RWPE2 (cell line): Measurements from ENCODE around the gene EXPH5.

Experiments used
- ATAC-seq: fragments of 200-7000 bp; cut with Tn5 transposase; 3 replicates; pipeline ENCODE4 v1.9.1; 2021; ENCODE audit warnings: low read depth
- DNase-seq: peaks from one replicate; pipeline ENCODE4 v3.0.0-alpha.2; 2020; ENCODE audit warnings: low spot score
- H3K27ac ChIP-seq: fragments of 450-650 bp; 2 replicates; pipeline ENCODE4 v1.5.1; 2017; ENCODE audit warnings: mild to moderate bottlenecking; ENCODE audit not compliant: poor library complexity, severe bottlenecking
- H3K27me3 ChIP-seq: fragments of 250-450 bp; sonication (Bioruptor Pico); 2 replicates; pipeline ENCODE4 v1.5.1; 2021; ENCODE audit warnings: mild to moderate bottlenecking, moderate library complexity; ENCODE audit not compliant: insufficient read depth, poor library complexity, severe bottlenecking
- H3K36me3 ChIP-seq: fragments of 250-450 bp; sonication (Bioruptor Pico); 2 replicates; pipeline ENCODE4 v1.5.1; 2020; ENCODE audit warnings: low read depth, mild to moderate bottlenecking, moderate library complexity
- H3K4me1 ChIP-seq: fragments of 250-450 bp; sonication (Bioruptor Pico); 2 replicates; pipeline ENCODE4 v1.5.1; 2021; ENCODE audit warnings: mild to moderate bottlenecking, moderate library complexity; ENCODE audit not compliant: insufficient read depth, poor library complexity, severe bottlenecking
- H3K4me3 ChIP-seq: fragments of 250-450 bp; sonication (Bioruptor Pico); 2 replicates; pipeline ENCODE4 v1.5.1; 2021; ENCODE audit warnings: mild to moderate bottlenecking, moderate library complexity; ENCODE audit not compliant: severe bottlenecking
- H3K9me3 ChIP-seq: fragments of 250-450 bp; sonication (Bioruptor Pico); 2 replicates; pipeline ENCODE4 v1.5.1; 2021; ENCODE audit warnings: mild to moderate bottlenecking, moderate library complexity; ENCODE audit not compliant: severe bottlenecking
- TF ChIP-seq, protein P1 (sequence below): fragments of 450-650 bp; IDR thresholded peaks from one replicate; pipeline ENCODE4 v1.5.1; 2017; ENCODE audit warnings: mild to moderate bottlenecking, moderate library complexity; ENCODE audit not compliant: poor library complexity, severe bottlenecking

Gene EXPH5

DNA sequence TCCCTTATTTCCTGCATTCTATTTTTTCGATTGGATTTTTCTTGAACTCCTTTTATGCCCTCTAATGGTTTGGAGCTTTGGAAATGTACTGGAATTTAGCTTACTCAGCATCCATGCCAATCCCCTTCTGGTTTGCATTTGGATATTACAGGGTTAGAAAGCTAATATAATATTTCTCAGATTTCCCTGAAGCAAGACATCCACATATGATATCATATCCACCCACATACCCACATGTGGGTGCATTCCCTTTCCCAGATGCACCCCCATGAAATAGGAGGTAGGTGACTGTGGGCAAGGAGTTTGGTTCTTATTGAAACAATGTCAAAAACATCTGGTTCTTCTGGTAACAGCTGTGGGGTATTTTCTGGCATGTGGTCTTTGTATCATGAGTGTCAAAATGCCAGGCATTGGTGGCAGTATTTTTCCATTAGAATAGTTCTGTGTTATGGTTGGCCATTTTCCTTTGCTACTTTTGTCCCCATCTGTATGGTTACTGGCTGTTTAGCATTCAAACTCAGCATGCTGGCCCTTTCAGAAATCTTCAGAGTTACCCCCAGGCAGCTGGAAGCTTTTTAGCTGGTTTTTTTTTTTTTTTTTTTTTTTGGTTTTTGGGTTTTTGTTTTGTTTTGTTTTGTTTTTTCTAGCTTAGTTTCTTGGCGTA lies 38.6 kb upstream of the EXPH5 start:
- H3K9me3 ChIP-seq, result no peaks in the 10 kb centered on the region
- no peaks in the 10 kb centered on the region for H3K4me1 ChIP-seq
- H3K4me3 ChIP-seq, result no peak overlapping the region
- no peak overlapping the region for H3K27ac ChIP-seq
- TF ChIP-seq, protein P1, sequence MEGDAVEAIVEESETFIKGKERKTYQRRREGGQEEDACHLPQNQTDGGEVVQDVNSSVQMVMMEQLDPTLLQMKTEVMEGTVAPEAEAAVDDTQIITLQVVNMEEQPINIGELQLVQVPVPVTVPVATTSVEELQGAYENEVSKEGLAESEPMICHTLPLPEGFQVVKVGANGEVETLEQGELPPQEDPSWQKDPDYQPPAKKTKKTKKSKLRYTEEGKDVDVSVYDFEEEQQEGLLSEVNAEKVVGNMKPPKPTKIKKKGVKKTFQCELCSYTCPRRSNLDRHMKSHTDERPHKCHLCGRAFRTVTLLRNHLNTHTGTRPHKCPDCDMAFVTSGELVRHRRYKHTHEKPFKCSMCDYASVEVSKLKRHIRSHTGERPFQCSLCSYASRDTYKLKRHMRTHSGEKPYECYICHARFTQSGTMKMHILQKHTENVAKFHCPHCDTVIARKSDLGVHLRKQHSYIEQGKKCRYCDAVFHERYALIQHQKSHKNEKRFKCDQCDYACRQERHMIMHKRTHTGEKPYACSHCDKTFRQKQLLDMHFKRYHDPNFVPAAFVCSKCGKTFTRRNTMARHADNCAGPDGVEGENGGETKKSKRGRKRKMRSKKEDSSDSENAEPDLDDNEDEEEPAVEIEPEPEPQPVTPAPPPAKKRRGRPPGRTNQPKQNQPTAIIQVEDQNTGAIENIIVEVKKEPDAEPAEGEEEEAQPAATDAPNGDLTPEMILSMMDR, result no peak
- no peaks in the 10 kb centered on the region for H3K36me3 ChIP-seq
- no peaks in the 10 kb centered on the region for H3K27me3 ChIP-seq
- ATAC-seq, result no peak
- no peak for DNase-seq

DNA sequence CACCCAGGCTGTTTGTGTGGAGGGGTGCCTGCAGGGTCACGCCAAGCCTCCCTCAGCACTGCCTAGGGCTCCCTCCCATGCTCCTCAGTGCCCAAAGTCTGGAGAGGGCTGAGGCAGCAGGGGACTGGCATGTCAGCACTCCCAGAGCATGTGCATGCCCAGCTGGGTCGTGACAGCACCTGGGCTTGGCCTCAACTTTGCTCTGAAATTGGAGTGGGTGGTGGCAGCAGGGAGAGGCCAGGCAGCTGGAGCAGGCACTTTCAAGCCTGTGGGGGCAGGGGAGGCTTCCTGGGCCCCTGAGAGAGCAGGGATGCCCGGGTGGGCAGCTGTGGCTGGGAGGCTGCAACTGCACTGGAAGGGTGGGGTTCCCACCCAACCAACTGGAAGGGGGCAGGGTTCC lies 35.7 kb upstream of the EXPH5 start:
- Histone ChIP-seq H3K27ac (no peak overlapping the region), H3K27me3 (no peaks in the 10 kb centered on the region), H3K4me3 (no peak overlapping the region), H3K9me3 (no peaks in the 10 kb centered on the region), H3K36me3 (no peaks in the 10 kb centered on the region), H3K4me1 (no peaks in the 10 kb centered on the region)
- ATAC-seq (no peak), DNase-seq (no peak)
- TF ChIP-seq, protein P1, result no peak

DNA sequence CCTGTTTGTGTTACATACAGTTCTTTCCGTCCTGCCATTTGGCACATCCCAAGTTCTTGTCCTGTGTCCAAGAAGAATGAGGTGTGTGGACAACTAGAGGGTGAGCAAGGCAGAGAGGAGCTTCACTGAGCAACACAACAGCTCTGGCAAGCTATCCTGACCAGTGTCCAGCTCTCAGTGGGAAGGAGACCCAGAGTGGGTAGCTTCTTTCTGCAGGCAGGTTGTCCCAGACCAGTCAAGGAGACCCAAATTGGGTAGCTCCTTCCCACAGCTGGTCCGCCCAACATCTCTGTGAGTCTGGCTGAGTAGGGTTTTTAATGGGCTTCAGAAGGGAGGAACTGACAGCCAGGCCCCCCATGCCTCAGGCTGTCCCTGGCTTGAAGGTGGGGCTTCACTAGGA lies 35.2 kb upstream of the EXPH5 start:
- no peak overlapping the region for H3K27ac ChIP-seq
- TF ChIP-seq, protein P1, result no peak
- no peaks in the 10 kb centered on the region for H3K27me3 ChIP-seq
- no peak for ATAC-seq
- H3K36me3 ChIP-seq, result no peaks in the 10 kb centered on the region
- H3K4me3 ChIP-seq, result no peak overlapping the region
- no peaks in the 10 kb centered on the region for H3K4me1 ChIP-seq
- no peak for DNase-seq
- no peaks in the 10 kb centered on the region for H3K9me3 ChIP-seq

DNA sequence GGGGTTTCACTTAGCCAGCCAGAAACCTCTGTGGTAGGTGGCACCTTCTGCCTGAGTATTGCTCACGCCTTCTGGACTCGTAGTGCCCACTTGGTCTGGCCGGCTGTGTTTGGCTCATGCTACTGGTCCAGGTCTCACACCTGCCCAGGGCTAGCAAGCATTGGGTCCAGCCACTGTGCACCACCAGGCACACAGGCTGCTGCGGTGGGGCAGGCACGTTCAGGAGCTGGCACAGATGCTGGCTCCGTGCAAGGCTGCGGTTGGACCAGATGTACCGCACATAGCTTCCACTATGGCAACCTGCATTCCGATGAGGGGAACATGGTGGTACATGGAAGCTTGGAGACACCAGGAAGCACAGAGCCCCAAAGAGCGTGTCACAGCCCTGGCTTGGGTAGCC lies 34.8 kb upstream of the EXPH5 start:
- Histone ChIP-seq H3K9me3 (no peaks in the 10 kb centered on the region), H3K27ac (no peak overlapping the region), H3K4me3 (no peak overlapping the region), H3K27me3 (no peaks in the 10 kb centered on the region), H3K4me1 (no peaks in the 10 kb centered on the region), H3K36me3 (no peaks in the 10 kb centered on the region)
- DNase-seq (no peak), ATAC-seq (no peak)
- TF ChIP-seq, protein P1, result no peak

DNA sequence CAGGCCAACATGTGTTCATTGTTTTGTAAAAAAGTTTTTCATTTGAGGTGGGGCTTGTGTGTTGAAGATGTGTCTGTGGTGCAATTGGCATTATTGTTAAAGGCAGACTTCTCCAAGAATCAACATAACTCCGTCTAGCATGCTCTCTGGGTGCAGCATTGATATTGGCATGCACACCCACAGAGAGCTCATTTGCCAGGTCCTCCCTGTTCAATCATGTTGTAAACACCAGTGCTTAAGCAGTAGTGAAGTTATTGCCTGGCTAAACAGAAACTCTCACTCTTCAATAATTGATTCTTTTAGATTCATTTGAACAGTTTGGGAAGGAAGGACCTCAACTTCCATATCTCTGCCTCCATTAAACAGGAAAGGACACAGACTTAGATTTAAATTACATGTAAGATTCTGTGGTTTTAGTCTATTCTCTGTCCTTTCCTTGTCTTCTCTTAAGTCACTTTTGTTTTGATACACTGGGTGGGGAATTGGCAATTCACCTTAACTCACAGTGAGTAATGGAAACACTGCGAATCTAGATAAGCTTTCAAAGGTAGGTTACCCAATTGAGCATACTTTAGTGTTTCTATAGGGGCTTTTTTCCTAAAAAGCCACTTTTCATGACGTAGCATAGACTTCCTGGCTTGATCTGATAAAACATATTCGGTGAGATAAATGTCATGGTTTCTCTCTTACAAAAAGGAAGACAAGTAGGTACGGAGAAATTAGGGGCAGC lies 30.8 kb upstream of the EXPH5 start:
- DNase-seq (no peak), ATAC-seq (no peak)
- Histone ChIP-seq H3K27me3 (no peaks in the 10 kb centered on the region), H3K27ac (no peak overlapping the region), H3K4me1 (peaks cover 12% of the 10 kb centered on the region), H3K9me3 (no peaks in the 10 kb centered on the region), H3K36me3 (no peaks in the 10 kb centered on the region), H3K4me3 (no peak overlapping the region)
- TF ChIP-seq, protein P1, result no peak
